IMR-90 (cell line): ENCODE measurements around the gene TUBB8B. TPM values are rescaled to one million over a fixed set of nuclear protein-coding genes. Genes with fewer than 3 reads are reported as not detected.
A peak's percentile ranks its signal among the peaks of the same experiment; 100 is the strongest.
"Not testable (repeated sequence)": the region's sequence is repeated elsewhere in the genome, so short reads cannot be mapped to it uniquely, and the experiment has no call there.

Source experiments
- ATAC-seq: fragments of 200-7000 bp; cut with Tn5 transposase; 2 replicates; pipeline ENCODE4 v1.9.1; 2020; ENCODE audit warnings: low read depth, mild to moderate bottlenecking, moderate library complexity
- BruUV-seq: library from RNA; stranded (reverse); fragments of 400-500 nt; replicated peaks from 2 replicates; lab custom pipeline; 2021; lab: Mats Ljungman, UMichigan
- CTCF ChIA-PET: fragments of 300-600 bp; formaldehyde crosslinking; extraction: SDS; loops from one replicate; lab custom pipeline; 2021; ENCODE audit warnings: antibody characterized with exemption; lab: Yijun Ruan, JAX
- POLR2A ChIA-PET: fragments of 300-600 bp; sonication (Branson Sonifier 250); formaldehyde crosslinking; loops from one replicate; lab custom pipeline; 2022; ENCODE audit warnings: antibody characterized with exemption; ENCODE audit not compliant: unreplicated experiment; lab: Charles Lee
- DNase-seq: peaks from one replicate; pipeline ENCODE4 v3.0.0; 2013
- H2AFZ ChIP-seq: replicated peaks from 2 replicates; pipeline ENCODE3; 2013; ENCODE audit warnings: low read length, mild to moderate bottlenecking; ENCODE audit not compliant: poor library complexity
- H2AK5ac ChIP-seq: 2 replicates; pipeline ENCODE4 v1.6.1; 2013; ENCODE audit warnings: low read depth, low read length, inconsistent platforms
- H2AK9ac ChIP-seq: replicated peaks from 2 replicates; pipeline ENCODE3; 2013; ENCODE audit warnings: mild to moderate bottlenecking, low read depth, low read length, moderate library complexity; ENCODE audit not compliant: poor library complexity
- H2BK120ac ChIP-seq: 2 replicates; pipeline ENCODE4 v1.6.1; 2013; ENCODE audit warnings: low read depth, low read length, inconsistent platforms
- H2BK15ac ChIP-seq: 3 replicates; pipeline ENCODE4 v1.6.1; 2013; ENCODE audit warnings: low read depth, low read length, inconsistent platforms
- H2BK20ac ChIP-seq: 2 replicates; pipeline ENCODE4 v1.6.1; 2013; ENCODE audit warnings: low read depth, mild to moderate bottlenecking, inconsistent platforms, low read length, moderate library complexity
- H2BK5ac ChIP-seq: 2 replicates; pipeline ENCODE4 v1.6.1; 2013; ENCODE audit warnings: mild to moderate bottlenecking, low read depth, low read length, inconsistent platforms; ENCODE audit not compliant: poor library complexity, severe bottlenecking
- H3K14ac ChIP-seq: replicated peaks from 2 replicates; pipeline ENCODE4 v1.6.1; 2013; ENCODE audit warnings: low read depth, low read length, inconsistent platforms
- H3K18ac ChIP-seq: 2 replicates; pipeline ENCODE4 v1.6.1; 2013; ENCODE audit warnings: low read depth, low read length, control low read depth
- H3K23ac ChIP-seq: 2 replicates; pipeline ENCODE4 v1.6.1; 2013; ENCODE audit warnings: low read depth, low read length, inconsistent platforms
- H3K27ac ChIP-seq: 2 replicates; pipeline ENCODE4 v1.5.1; 2013; ENCODE audit warnings: mild to moderate bottlenecking, control low read depth, low read length; ENCODE audit not compliant: insufficient read depth
- H3K27me3 ChIP-seq: 2 replicates; pipeline ENCODE4 v1.6.1; 2013; ENCODE audit warnings: low read length; ENCODE audit not compliant: control insufficient read depth, insufficient read depth
- H3K36me3 ChIP-seq: 2 replicates; pipeline ENCODE4 v1.6.1; 2013; ENCODE audit warnings: low read length, mixed read lengths; ENCODE audit not compliant: control insufficient read depth, insufficient read depth
- H3K4ac ChIP-seq: 2 replicates; pipeline ENCODE4 v1.6.1; 2013; ENCODE audit warnings: low read depth, low read length, inconsistent platforms
- H3K4me1 ChIP-seq: 2 replicates; pipeline ENCODE4 v1.6.1; 2013; ENCODE audit warnings: low read length, mixed read lengths; ENCODE audit not compliant: control insufficient read depth, insufficient read depth
- H3K4me2 ChIP-seq: 2 replicates; pipeline ENCODE4 v1.6.1; 2013; ENCODE audit warnings: low read depth, mild to moderate bottlenecking, control low read depth, low read length, moderate library complexity
- H3K4me3 ChIP-seq: 2 replicates; pipeline ENCODE4 v1.5.1; 2013; ENCODE audit warnings: low read depth, mild to moderate bottlenecking, control low read depth, low read length, moderate library complexity; ENCODE audit not compliant: insufficient read depth
- H3K56ac ChIP-seq: 2 replicates; pipeline ENCODE4 v1.6.1; 2013; ENCODE audit warnings: low read length, inconsistent platforms; ENCODE audit not compliant: insufficient read depth; ENCODE audit errors: extremely low read depth
- H3K79me1 ChIP-seq, 2 experiments: 2 replicates each; pipeline ENCODE4 v1.6.1; 2013; ENCODE audit warnings: low read length in 2 of 2, inconsistent platforms in 1 of 2, low read depth in 1 of 2
- H3K9ac ChIP-seq: 2 replicates; pipeline ENCODE4 v1.6.1; 2013; ENCODE audit warnings: low read depth, low read length, control low read depth
- H3K9me1 ChIP-seq: 2 replicates; pipeline ENCODE4 v1.6.1; 2013; ENCODE audit warnings: low read length, inconsistent platforms; ENCODE audit not compliant: insufficient read depth
- H3K9me3 ChIP-seq: 2 replicates; pipeline ENCODE4 v1.6.1; 2013; ENCODE audit warnings: low read length; ENCODE audit not compliant: control insufficient read depth, insufficient read depth
- H4K20me1 ChIP-seq: 2 replicates; pipeline ENCODE4 v1.6.1; 2013; ENCODE audit warnings: low read length, inconsistent platforms; ENCODE audit not compliant: insufficient read depth
- H4K5ac ChIP-seq: 2 replicates; pipeline ENCODE4 v1.6.1; 2013; ENCODE audit warnings: mild to moderate bottlenecking, low read depth, low read length, control low read depth
- H4K8ac ChIP-seq, 2 experiments: 2 replicates each; pipeline ENCODE4 v1.6.1; 2013; ENCODE audit warnings: low read depth in 2 of 2, low read length in 2 of 2, control low read depth in 1 of 2, inconsistent platforms in 1 of 2
- H4K91ac ChIP-seq: 2 replicates; pipeline ENCODE4 v1.6.1; 2013; ENCODE audit warnings: low read depth, low read length, inconsistent platforms; ENCODE audit not compliant: insufficient read depth
- WGBS, 2 experiments: methylation state at CpG; one replicate each; pipeline versions ENCODE4 v1.1.5 to v1.1.7; 2013; ENCODE audit warnings: missing lambda C conversion rate in 2 of 2; ENCODE audit not compliant: insufficient read length in 1 of 2; ENCODE audit errors: extremely low coverage in 2 of 2; 5-methylcytosine and 5-hydroxymethylcytosine counted together
- dilution Hi-C: fragments of 300-500 bp; cut with HindIII; formaldehyde crosslinking; loops from one replicate; pipeline ENCODE4 v1.14.3; 2018; ENCODE audit warnings: low sequenced_read_pairs; ENCODE audit not compliant: unreplicated experiment
- in situ Hi-C: fragments of 300-500 bp; cut with MboI; formaldehyde crosslinking; loops from 3 replicates; pipeline ENCODE4 v1.14.3; 2019; ENCODE audit warnings: low sequenced_read_pairs, inconsistent platforms, mixed read lengths
- intact Hi-C: fragments of 100-400 bp; cut with micrococcal nuclease; formaldehyde crosslinking; loops from 2 replicates; pipeline ENCODE4 v1.10.0; 2022
- polyA plus RNA-seq, 3 experiments: library from polyadenylated mRNA; depleted of rRNA; stranded (reverse); fragments of >200 nt; gene quantifications; 2 replicates each; pipeline ENCODE4 v1.2.3, GENCODE V29; 2012; ENCODE audit warnings: low replicate concordance in 1 of 3
- total RNA-seq: library from RNA; depleted of rRNA; stranded (reverse); fragments of >200 nt; gene quantifications from 2 replicates; pipeline ENCODE4 v1.2.3, GENCODE V29; 2012

TUBB8B gene
- total and polyA plus RNA-seq, 2 of the 4 experiments (the other 2 are of a cell fraction) = not detected

DNA sequence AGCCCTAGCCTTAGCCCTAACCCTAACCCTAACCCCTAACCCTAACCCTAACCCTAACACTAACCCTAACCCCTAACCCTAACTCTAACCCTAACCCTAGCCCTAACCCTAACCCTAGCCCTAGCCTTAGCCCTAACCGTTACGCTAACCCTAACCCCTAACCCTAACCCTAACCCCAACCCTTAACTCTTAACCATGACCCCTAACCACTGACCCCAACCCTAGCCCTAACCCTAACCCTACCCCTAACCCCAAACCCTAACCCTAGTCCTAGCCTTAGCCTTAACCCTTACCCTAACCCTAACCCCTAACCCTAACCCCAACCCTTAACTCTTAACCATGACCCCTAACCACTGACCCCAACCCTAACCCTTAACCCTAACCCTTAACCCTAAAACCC, 14.2 kb upstream of the TUBB8B start:
- BruUV-seq, intact Hi-C loops: not testable (repeated sequence)

DNA sequence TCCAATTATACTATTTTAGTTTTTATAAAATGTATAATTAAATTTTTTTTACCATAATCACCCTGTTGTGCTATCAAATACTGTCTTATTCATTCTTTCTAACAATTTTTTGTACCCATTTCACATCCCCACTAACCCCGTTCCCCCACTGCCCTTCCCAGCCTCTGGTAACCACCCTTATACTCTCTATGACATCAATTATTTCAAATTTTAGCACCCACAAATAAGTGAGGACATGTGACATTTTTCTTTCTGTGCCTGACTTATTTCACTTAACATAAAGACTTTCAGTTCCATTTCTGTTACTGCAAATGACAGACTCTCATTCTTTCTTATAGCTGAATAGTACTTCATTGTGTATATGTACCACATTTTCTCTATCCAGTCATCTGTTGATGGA, 5.0 kb upstream of the TUBB8B start:
- H3K79me1 ChIP-seq, H3K4me3 ChIP-seq, H2AFZ ChIP-seq, H2BK120ac ChIP-seq, H2BK15ac ChIP-seq, H3K36me3 ChIP-seq, H3K27me3 ChIP-seq, H3K23ac ChIP-seq, H3K27ac ChIP-seq, intact Hi-C loops, H3K4me2 ChIP-seq, H3K18ac ChIP-seq, H3K9me3 ChIP-seq, in situ Hi-C loops, H3K56ac ChIP-seq, H4K8ac ChIP-seq, H2BK5ac ChIP-seq, H4K5ac ChIP-seq, H3K14ac ChIP-seq, CTCF ChIA-PET, H3K9ac ChIP-seq, BruUV-seq, H4K20me1 ChIP-seq, H2BK20ac ChIP-seq, ATAC-seq, H3K9me1 ChIP-seq, H2AK9ac ChIP-seq, H4K91ac ChIP-seq, DNase-seq, H3K4me1 ChIP-seq, POLR2A ChIA-PET, H2AK5ac ChIP-seq, dilution Hi-C loops, H3K4ac ChIP-seq: not testable (repeated sequence)
- 50% methylated on average over 1 of the region's 1 CpG; no CpG with 5 or more reads in 1 of the 2 experiments for WGBS, 2 experiments

More for the DNA sequence above, 14.2 kb upstream of the TUBB8B start:
- H4K8ac ChIP-seq, POLR2A ChIA-PET, H3K4ac ChIP-seq, H4K5ac ChIP-seq, H2AFZ ChIP-seq, ATAC-seq, H2BK15ac ChIP-seq, H2AK9ac ChIP-seq, in situ Hi-C loops, H2AK5ac ChIP-seq, H3K27me3 ChIP-seq, H3K79me1 ChIP-seq, CTCF ChIA-PET, H3K9me1 ChIP-seq, H3K36me3 ChIP-seq, H3K4me2 ChIP-seq, H3K27ac ChIP-seq, H3K56ac ChIP-seq, H3K23ac ChIP-seq, dilution Hi-C loops, H3K4me1 ChIP-seq, H3K4me3 ChIP-seq, H3K18ac ChIP-seq, H4K91ac ChIP-seq, H2BK120ac ChIP-seq, H3K14ac ChIP-seq, H3K9ac ChIP-seq, DNase-seq, H2BK20ac ChIP-seq, H4K20me1 ChIP-seq, H3K9me3 ChIP-seq: not testable (repeated sequence)
- peak overlapping the region; percentile 72 for H2BK5ac ChIP-seq
- 81% methylated on average over 2 of the region's 2 CpGs; no CpG with 5 or more reads in 1 of the 2 experiments for WGBS, 2 experiments
